Glutamatergic neuron (in vitro differentiated cells): ENCODE measurements around the gene IGSF9. TPM values are rescaled to one million over a fixed set of nuclear protein-coding genes. Genes with fewer than 3 reads are reported as not detected.
A peak's percentile ranks its signal among the peaks of the same experiment; 100 is the strongest.
"Not testable (repeated sequence)": the region's sequence is repeated elsewhere in the genome, so short reads cannot be mapped to it uniquely, and the experiment has no call there.

Experiments
- DNase-seq: peaks from one replicate; pipeline ENCODE4 v3.0.0; 2022
- H3K27ac Mint-ChIP-seq: one replicate; pipeline ENCODE4 v1.8.0; 2020; ENCODE audit warnings: mild to moderate bottlenecking, mixed read lengths, inconsistent platforms; ENCODE audit not compliant: unreplicated experiment
- H3K27me3 Mint-ChIP-seq: one replicate; pipeline ENCODE4 v1.8.0; 2020; ENCODE audit warnings: mild to moderate bottlenecking, moderate library complexity, mixed read lengths, inconsistent platforms; ENCODE audit not compliant: unreplicated experiment
- H3K36me3 Mint-ChIP-seq: one replicate; pipeline ENCODE4 v1.8.0; 2020; ENCODE audit warnings: mild to moderate bottlenecking, mixed read lengths, inconsistent platforms; ENCODE audit not compliant: unreplicated experiment
- H3K4me1 Mint-ChIP-seq: one replicate; pipeline ENCODE4 v1.8.0; 2020; ENCODE audit warnings: mild to moderate bottlenecking, low read depth, mixed read lengths, inconsistent platforms; ENCODE audit not compliant: unreplicated experiment
- H3K4me3 Mint-ChIP-seq: one replicate; pipeline ENCODE4 v1.8.0; 2020; ENCODE audit warnings: mild to moderate bottlenecking, mixed read lengths, inconsistent platforms; ENCODE audit not compliant: unreplicated experiment
- H3K9me3 Mint-ChIP-seq: one replicate; pipeline ENCODE4 v1.8.0; 2020; ENCODE audit warnings: mild to moderate bottlenecking, moderate library complexity, mixed read lengths, inconsistent platforms; ENCODE audit not compliant: unreplicated experiment
- total RNA-seq: library from RNA; stranded (reverse); fragmentation: NEBNext Ultra II Directional; extraction: Animal tissue kit (Norgen Biotek cat#: 25700); gene quantifications from one replicate; pipeline ENCODE4 v1.2.1, GENCODE V29; 2021; ENCODE audit not compliant: unreplicated experiment
- TF ChIP-seq, protein P1 (sequence below): fragments of 200-600 bp; sonication (generic); IDR thresholded peaks from one replicate; pipeline ENCODE4 v1.5.0; 2021; ENCODE audit not compliant: partially characterized antibody, unreplicated experiment

IGSF9 gene
- total RNA-seq, 1 donor from 2014 or later = 23.4 TPM

DNA sequence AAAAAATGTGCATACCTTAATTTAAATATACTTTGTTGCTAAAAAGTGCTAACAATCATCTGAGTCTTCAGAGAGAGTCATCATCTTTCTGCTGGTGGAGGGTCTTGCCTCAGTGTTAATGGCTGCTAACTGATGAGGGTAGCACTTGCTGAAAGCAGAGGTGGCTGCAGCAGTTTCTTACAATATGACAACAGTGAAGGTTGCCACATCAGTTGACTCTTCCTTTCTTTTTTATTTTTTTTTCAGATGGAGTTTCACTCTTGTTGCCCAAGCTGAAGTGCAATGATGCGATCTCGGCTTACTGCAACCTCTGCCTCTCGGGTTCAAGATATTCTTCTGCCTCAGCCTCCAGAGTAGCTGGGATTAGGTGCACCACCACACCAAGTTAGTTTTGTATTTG, 42.9 kb downstream of the IGSF9 start:
- Mint-ChIP-seq H3K4me3 (no peak overlapping the region), H3K27me3 (no peaks in the 10 kb centered on the region), H3K27ac (no peak overlapping the region), H3K4me1 (no peaks in the 10 kb centered on the region), H3K9me3 (peaks cover 2% of the 10 kb centered on the region), H3K36me3 (peaks cover 8% of the 10 kb centered on the region)
- no peak for DNase-seq
- TF ChIP-seq, protein P1, sequence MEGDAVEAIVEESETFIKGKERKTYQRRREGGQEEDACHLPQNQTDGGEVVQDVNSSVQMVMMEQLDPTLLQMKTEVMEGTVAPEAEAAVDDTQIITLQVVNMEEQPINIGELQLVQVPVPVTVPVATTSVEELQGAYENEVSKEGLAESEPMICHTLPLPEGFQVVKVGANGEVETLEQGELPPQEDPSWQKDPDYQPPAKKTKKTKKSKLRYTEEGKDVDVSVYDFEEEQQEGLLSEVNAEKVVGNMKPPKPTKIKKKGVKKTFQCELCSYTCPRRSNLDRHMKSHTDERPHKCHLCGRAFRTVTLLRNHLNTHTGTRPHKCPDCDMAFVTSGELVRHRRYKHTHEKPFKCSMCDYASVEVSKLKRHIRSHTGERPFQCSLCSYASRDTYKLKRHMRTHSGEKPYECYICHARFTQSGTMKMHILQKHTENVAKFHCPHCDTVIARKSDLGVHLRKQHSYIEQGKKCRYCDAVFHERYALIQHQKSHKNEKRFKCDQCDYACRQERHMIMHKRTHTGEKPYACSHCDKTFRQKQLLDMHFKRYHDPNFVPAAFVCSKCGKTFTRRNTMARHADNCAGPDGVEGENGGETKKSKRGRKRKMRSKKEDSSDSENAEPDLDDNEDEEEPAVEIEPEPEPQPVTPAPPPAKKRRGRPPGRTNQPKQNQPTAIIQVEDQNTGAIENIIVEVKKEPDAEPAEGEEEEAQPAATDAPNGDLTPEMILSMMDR = no peak

DNA sequence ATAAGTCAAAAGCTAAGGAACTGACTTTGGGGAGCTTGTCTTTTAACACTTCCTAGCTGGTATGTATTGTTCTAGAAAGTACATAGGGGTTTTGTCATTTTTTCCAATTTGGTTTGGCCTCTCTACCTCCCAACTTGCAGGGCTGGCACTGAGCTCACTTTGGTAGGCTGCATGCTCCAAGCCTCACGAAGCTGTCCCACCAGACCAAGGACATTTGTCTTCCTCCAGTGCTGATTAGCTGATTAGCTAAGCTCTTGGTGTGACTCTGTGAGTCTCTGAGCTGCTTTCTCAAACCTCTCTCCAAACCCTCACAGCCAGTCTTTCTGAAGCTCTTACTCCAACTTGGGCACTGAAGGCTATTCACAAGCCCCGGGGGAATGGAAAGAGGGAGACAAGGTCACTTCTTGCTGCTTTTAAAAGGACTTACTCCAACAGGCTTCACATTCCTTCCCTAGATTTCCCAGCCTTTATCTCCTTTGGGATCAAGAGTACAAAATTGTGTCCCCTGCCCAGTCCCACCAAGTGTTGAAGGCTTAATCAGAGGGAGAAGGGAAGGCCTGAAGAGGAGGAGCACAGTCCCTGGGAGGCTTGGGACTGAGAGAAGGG, 44.6 kb downstream of the IGSF9 start:
- no peak overlapping the region for H3K27ac Mint-ChIP-seq
- H3K4me3 Mint-ChIP-seq = no peak overlapping the region
- TF ChIP-seq, protein P1 = no peak
- H3K36me3 Mint-ChIP-seq = peaks cover 8% of the 10 kb centered on the region
- peaks cover 2% of the 10 kb centered on the region for H3K9me3 Mint-ChIP-seq
- no peaks in the 10 kb centered on the region for H3K4me1 Mint-ChIP-seq
- H3K27me3 Mint-ChIP-seq = no peaks in the 10 kb centered on the region
- DNase-seq = no peak

DNA sequence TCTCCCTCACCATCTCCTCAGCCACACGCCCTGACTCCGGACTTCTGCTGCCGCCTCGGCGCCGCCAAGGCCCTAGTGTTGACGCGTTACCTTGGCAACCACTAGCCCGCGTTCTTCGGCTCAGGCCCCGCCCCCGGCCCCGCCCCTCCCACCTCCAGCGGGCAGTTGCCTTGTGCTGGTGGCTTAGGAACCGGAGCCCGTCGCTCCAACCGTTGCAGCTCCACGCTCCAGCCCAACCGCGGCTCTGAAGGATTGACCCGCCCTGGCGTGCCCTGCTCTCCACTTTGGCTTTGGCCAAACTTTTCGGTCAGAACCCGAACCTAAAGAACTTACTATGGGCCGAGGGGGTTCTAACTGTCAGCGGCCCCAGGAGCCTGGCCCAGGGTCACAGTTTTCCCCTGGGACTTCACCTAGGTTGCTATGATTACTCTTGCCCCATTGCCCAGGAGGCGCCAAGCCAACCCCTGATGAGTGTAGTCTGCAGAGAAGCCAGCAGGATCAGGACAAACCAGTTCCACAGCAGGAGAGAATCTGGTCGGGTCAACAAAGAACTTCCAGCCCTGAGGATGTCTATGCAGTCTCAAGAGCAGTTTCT, 45.2 kb downstream of the IGSF9 start, which contains the start of gene CFAP45:
TSS of gene CFAP45 (minus strand) at position 80 of the 595 bp plus-strand sequence. CDS start at position 13, 67 bp downstream.
- Mint-ChIP-seq H3K4me1 (no peaks in the 10 kb centered on the region), H3K4me3 (no peak within 1 kb of the TSS), H3K27me3 (no peaks in the 10 kb centered on the region), H3K27ac (no peak within 1 kb of the TSS), H3K9me3 (peaks cover 2% of the 10 kb centered on the region), H3K36me3 (peaks cover 8% of the 10 kb centered on the region)
- TF ChIP-seq, protein P1 = no peak
- DNase-seq = peak; percentile 80

DNA sequence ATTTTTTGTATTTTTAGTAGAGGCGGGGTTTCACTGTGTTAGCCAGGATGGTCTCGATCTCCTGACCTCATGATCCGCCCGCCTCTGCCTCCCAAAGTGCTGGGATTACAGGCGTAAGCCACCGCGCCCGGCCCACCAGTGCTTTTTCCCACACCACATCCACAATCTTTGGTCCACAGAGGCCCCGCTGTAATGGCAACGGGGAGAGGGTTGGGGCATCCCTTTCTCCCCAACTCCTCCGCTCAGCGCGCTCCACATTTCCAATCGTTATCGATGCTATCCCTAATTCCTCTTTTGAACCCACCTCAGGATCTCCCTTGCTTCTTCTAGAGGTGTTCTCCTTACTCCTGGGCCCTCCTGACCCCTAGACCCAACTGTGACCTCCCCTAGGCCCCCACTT, 45.8 kb downstream of the IGSF9 start:
- H3K27ac Mint-ChIP-seq, H3K4me1 Mint-ChIP-seq, H3K27me3 Mint-ChIP-seq, DNase-seq, H3K4me3 Mint-ChIP-seq, H3K9me3 Mint-ChIP-seq, H3K36me3 Mint-ChIP-seq: not testable (repeated sequence)

DNA sequence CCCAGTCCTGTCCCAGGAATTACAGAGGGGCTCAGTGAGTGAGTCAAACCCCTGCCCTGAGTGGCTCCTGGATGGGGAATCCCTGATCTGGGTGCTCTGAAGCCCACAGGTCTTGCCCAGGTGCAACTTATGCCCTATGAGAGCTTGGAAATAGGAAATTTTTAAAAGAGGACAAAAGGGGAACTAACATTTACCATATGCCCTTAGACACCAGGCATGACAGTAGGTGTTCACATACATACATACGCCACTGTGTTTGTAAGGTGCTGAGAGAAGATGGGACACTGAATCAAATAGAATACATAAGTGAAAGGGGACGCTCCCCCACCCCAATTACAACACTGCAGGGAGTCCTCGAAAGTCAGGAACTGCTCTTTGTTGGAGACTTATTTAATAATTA, 46.9 kb downstream of the IGSF9 start:
- Mint-ChIP-seq H3K9me3 (peaks cover 1% of the 10 kb centered on the region), H3K27ac (no peak overlapping the region), H3K4me3 (no peak overlapping the region), H3K4me1 (no peaks in the 10 kb centered on the region), H3K36me3 (peaks cover 3% of the 10 kb centered on the region), H3K27me3 (no peaks in the 10 kb centered on the region)
- TF ChIP-seq, protein P1 = no peak
- DNase-seq = no peak
